Bronchial epithelial cell (primary cell): ENCODE measurements around the gene CALML3. TPM values are rescaled to one million over a fixed set of nuclear protein-coding genes. Genes with fewer than 3 reads are reported as not detected.
A peak's percentile ranks its signal among the peaks of the same experiment; 100 is the strongest.
"Not testable (repeated sequence)": the region's sequence is repeated elsewhere in the genome, so short reads cannot be mapped to it uniquely, and the experiment has no call there.

Experiments used
- DNase-seq: peaks from one replicate; pipeline ENCODE4 v3.0.0-alpha.2; 2010; ENCODE audit warnings: low read depth
- FAIRE-seq: peaks from 2 replicates; lab custom pipeline; 2011; peaks lifted over from hg19 to GRCh38; lab: Jason Lieb, UNC
- H3K27me3 ChIP-seq: 2 replicates; pipeline ENCODE4 v1.5.1; 2011; ENCODE audit warnings: low read length; ENCODE audit not compliant: control insufficient read depth, insufficient read depth
- H3K36me3 ChIP-seq: 2 replicates; pipeline ENCODE4 v1.5.1; 2011; ENCODE audit warnings: low read length; ENCODE audit not compliant: control insufficient read depth, insufficient read depth
- H3K4me3 ChIP-seq: 2 replicates; pipeline ENCODE4 v1.5.1; 2011; ENCODE audit warnings: mild to moderate bottlenecking, low read depth, low read length, control low read depth
- total RNA-seq: library from RNA; depleted of rRNA; stranded (reverse); fragments of >200 nt; gene quantifications from 2 replicates; pipeline ENCODE4 v1.2.1, GENCODE V29; 2014
- TF ChIP-seq, protein P1 (sequence below): IDR thresholded peaks from 2 replicates; pipeline ENCODE4 v1.5.1; 2011; ENCODE audit warnings: mild to moderate bottlenecking, moderate library complexity, low read length, control low read depth, inconsistent platforms; ENCODE audit not compliant: insufficient read depth, severe bottlenecking

CALML3 gene
- total RNA-seq: 0.53 and 1.0 TPM in 2 replicates

DNA sequence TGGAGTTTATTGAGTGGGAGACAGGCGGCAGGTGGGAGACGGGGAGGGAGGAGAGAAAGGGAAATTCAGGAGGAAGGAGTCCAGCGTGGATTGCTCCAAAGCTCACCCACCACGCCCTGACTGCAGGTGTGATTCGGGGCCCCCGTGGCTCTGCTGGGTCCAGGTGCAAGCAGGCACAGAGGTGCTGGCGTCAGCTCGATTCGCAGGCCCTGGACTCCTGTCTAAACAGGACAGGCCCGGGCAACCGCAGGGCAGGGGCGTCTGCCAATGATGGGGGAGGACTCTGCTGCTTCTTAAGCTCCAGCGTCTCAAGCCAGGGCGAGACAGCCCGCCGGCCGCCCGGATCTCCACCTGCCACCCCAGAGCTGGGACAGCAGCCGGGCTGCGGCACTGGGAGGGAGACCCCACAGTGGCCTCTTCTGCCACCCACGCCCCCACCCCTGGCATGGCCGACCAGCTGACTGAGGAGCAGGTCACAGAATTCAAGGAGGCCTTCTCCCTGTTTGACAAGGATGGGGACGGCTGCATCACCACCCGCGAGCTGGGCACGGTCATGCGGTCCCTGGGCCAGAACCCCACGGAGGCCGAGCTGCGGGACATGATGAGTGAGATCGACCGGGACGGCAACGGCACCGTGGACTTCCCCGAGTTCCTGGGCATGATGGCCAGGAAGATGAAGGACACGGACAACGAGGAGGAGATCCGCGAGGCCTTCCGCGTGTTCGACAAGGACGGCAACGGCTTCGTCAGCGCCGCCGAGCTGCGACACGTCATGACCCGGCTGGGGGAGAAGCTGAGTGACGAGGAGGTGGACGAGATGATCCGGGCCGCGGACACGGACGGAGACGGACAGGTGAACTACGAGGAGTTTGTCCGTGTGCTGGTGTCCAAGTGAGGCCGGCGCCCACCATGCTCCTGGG is at the start of gene CALML3:
TSS of gene CALML3 (plus strand) at position 321 of the 920 bp plus-strand sequence. CDS start at position 446, 125 bp downstream.
- H3K27me3 ChIP-seq: no peaks in the 10 kb centered on the region
- no peak within 1 kb of the TSS for H3K4me3 ChIP-seq
- H3K36me3 ChIP-seq: no peaks in the 10 kb centered on the region
- DNase-seq: peak; percentile 63
- no peak for FAIRE-seq
- TF ChIP-seq, protein P1, sequence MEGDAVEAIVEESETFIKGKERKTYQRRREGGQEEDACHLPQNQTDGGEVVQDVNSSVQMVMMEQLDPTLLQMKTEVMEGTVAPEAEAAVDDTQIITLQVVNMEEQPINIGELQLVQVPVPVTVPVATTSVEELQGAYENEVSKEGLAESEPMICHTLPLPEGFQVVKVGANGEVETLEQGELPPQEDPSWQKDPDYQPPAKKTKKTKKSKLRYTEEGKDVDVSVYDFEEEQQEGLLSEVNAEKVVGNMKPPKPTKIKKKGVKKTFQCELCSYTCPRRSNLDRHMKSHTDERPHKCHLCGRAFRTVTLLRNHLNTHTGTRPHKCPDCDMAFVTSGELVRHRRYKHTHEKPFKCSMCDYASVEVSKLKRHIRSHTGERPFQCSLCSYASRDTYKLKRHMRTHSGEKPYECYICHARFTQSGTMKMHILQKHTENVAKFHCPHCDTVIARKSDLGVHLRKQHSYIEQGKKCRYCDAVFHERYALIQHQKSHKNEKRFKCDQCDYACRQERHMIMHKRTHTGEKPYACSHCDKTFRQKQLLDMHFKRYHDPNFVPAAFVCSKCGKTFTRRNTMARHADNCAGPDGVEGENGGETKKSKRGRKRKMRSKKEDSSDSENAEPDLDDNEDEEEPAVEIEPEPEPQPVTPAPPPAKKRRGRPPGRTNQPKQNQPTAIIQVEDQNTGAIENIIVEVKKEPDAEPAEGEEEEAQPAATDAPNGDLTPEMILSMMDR: no peak

- not testable (repeated sequence) for H3K4me3 ChIP-seq, DNase-seq, H3K36me3 ChIP-seq, H3K27me3 ChIP-seq, FAIRE-seq
Measured at GRCh38 chr10:5475088-5475487, 49.7 kb upstream of the CALML3 start.

GRCh38 chr10:5475974-5476807 is 48.6 kb upstream of the CALML3 start:
- H3K36me3 ChIP-seq, FAIRE-seq, H3K27me3 ChIP-seq, DNase-seq, H3K4me3 ChIP-seq: not testable (repeated sequence)

- H3K36me3 ChIP-seq: no peaks in the 10 kb centered on the region
- no peak for FAIRE-seq
Measured at GRCh38 chr10:5476918-5477525, 47.7 kb upstream of the CALML3 start.

DNA sequence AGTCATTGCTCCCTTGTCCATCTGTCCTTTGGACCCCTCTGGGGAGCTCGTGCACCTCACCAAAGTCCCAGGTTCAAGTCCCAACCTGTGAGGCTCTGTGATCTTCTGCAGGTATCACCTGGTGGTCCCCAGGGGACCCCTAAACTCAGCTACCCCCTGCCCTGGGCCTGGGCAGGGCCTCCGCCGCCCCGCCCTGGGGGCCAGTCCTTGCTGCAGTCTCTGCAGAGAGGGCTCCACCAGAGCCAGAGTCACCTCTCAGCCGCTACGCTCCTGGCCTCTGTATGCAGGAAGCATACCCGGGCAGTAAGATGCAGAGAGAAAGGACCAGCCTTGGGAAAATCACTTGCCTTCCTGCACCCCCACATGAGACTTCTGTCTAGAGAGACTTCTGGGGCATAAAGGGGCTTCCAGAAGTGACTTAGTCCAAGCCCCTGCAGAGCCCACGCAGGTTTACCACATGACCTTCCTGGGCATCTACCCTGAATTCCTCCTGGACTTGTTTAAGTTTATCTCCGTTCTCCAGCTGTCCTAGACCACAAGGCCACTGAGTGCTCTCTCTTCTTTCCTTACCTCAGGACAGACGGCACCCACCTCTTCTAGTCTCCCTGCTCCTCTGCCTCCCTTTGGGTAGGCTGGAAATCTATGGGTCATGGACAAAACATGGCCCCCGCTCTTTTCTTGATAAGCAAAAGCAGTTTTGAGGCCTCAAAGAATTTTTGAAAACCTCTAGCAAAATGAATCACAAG is 46.6 kb upstream of the CALML3 start:
- TF ChIP-seq, protein P1: no peak
- H3K27me3 ChIP-seq: no peaks in the 10 kb centered on the region
- no peaks in the 10 kb centered on the region for H3K36me3 ChIP-seq
- H3K4me3 ChIP-seq: no peak overlapping the region
- DNase-seq: no peak
- no peak for FAIRE-seq

More at GRCh38 chr10:5476918-5477525, 47.7 kb upstream of the CALML3 start:
- TF ChIP-seq, protein P1: no peak
- Histone ChIP-seq H3K27me3 (no peaks in the 10 kb centered on the region), H3K4me3 (no peak overlapping the region)
- DNase-seq: no peak

GRCh38 chr10:5478694-5479305 is 46.0 kb upstream of the CALML3 start:
- FAIRE-seq (no peak), DNase-seq (no peak)
- H3K27me3 ChIP-seq: no peaks in the 10 kb centered on the region
- H3K4me3 ChIP-seq: no peak overlapping the region
- no peaks in the 10 kb centered on the region for H3K36me3 ChIP-seq
- TF ChIP-seq, protein P1: no peak
